Heart left ventricle (tissue), 16 donors: Measurements from ENCODE around the gene HAUS7. TPM values are rescaled to one million over a fixed set of nuclear protein-coding genes. Genes with fewer than 3 reads are reported as not detected.
A peak's percentile ranks its signal among the peaks of the same experiment; 100 is the strongest.

Source experiments
- ATAC-seq, 4 donors: fragments of 200-7000 bp; cut with Tn5 transposase; one replicate each; pipeline ENCODE4 v1.9.1; 2020 to 2022; ENCODE audit warnings: moderate library complexity in 4 of 4, mild to moderate bottlenecking in 3 of 4, moderate number of reproducible peaks in 1 of 4
- DNase-seq, 5 donors: peaks; one replicate each; pipeline ENCODE4 v3.0.0-alpha.2; 2020
- H3K27ac ChIP-seq, 12 donors: fragments of 200-600 bp; sonication (generic) in 4 of 12; one replicate each; pipeline versions ENCODE4 v1.5.0 to v1.8.0; 2016 to 2022; ENCODE audit warnings: mild to moderate bottlenecking in 2 of 12
- H3K27me3 ChIP-seq, 9 donors: fragments of 200-600 bp; sonication (generic) in 2 of 9; one replicate each; pipeline versions ENCODE4 v1.5.1 to v1.8.0; 2016 to 2022; ENCODE audit warnings: mild to moderate bottlenecking in 3 of 9
- H3K36me3 ChIP-seq, 9 donors: fragments of 200-600 bp; sonication (generic) in 2 of 9; one replicate each; pipeline versions ENCODE4 v1.5.0 to v1.8.0; 2018 to 2022; ENCODE audit warnings: mild to moderate bottlenecking in 2 of 9
- H3K4me1 ChIP-seq, 12 donors: fragments of 200-600 bp; sonication (generic) in 4 of 12; one replicate each; pipeline versions ENCODE4 v1.5.0 to v1.8.0; 2016 to 2022; ENCODE audit warnings: mild to moderate bottlenecking in 3 of 12
- H3K4me3 ChIP-seq, 12 donors: fragments of 200-600 bp; sonication (generic) in 4 of 12; one replicate each; pipeline versions ENCODE4 v1.5.0 to v1.8.0; 2017 to 2022; ENCODE audit warnings: mild to moderate bottlenecking in 9 of 12, moderate library complexity in 4 of 12
- H3K9me3 ChIP-seq, 12 donors: fragments of 200-600 bp; sonication (generic) in 4 of 12; one replicate each; pipeline versions ENCODE4 v1.5.0 to v1.8.0; 2016 to 2022; ENCODE audit warnings: mild to moderate bottlenecking in 1 of 12
- POLR2A ChIP-seq, 2 donors: fragments of 450-650 bp; IDR thresholded peaks; one replicate each; pipeline ENCODE4 v1.6.1; 2017; ENCODE audit warnings: antibody characterized with exemption in 2 of 2, mild to moderate bottlenecking in 2 of 2, moderate library complexity in 2 of 2
- WGBS, 4 donors: extraction: QIAGEN DNeasy Blood & Tissue Kit in 2 of 4; methylation state at CpG; one replicate each; pipeline versions ENCODE4 v1.1.5 to v1.1.7; 2013 to 2018; 5-methylcytosine and 5-hydroxymethylcytosine counted together
- intact Hi-C, 10 donors: fragments of 100-400 bp; cut with DNase I; formaldehyde crosslinking; loops; one replicate each; pipeline versions ENCODE4 v1.11.1 to v1.14.2; 2022
- polyA plus RNA-seq, 2 donors: library from polyadenylated mRNA; stranded (reverse); fragments of 200-250 nt; gene quantifications; one replicate each; pipeline ENCODE4 v1.2.3, GENCODE V29; 2013
- total RNA-seq, 9 donors: library from RNA; depleted of rRNA in 2 of 9; stranded (reverse); fragments of >200 nt in 2 of 9; fragmentation: NEBNext Ultra II Directional in 3 of 9; extraction: Animal tissue kit (Norgen Biotek cat#: 25700) in 3 of 9; gene quantifications; one replicate each; pipeline versions ENCODE4 v1.1.0 to v1.2.4, GENCODE V29; 2016 to 2023
- TF ChIP-seq, protein P1 (sequence below), 12 donors: fragments of 200-600 bp; sonication (generic) in 4 of 12; IDR thresholded peaks; one replicate each; pipeline versions ENCODE4 v1.5.0 to v1.8.0; 2018 to 2022; ENCODE audit warnings: antibody characterized with exemption in 12 of 12, mild to moderate bottlenecking in 5 of 12
- donor health status: ischemic (EF 13 %, LVEDD 7.1; RV severe dilation, severe dysfunction).
- donor health status: healthy with polysubstance abuse.
- donor health status: DM: no; HTN: yes; CAD: no.
- donor health status: DM: no; HTN: no; CAD: no.
- donor health status: ischemic (EF 25% LVEDD 6.9; RV normal size, moderate dysfunction).
- donor health status: ischemic (EF 25% LVEDD 5.7; RV mildly dilated, moderate dysfunction).
- donor health status: healthy.
- donor health status: DM: yes; HTN: yes; CAD: no.
- donor health status: ischemic (EF 35%, LVEDD 5.7; RV mildly dilated, moderate dysfunction).
- donor health status: nonischemic (EF 11% LVEDD 7.7; RV severe dilation, severe dysfunction).
- donor health status: DM: yes; HTN: yes; CAD: no.
- donor health status: PGD.
- donor health status: ischemic (EF 29% LVEDD 5.4; RV normal size, mild dysfunction).
- donor health status: nonischemic (EF 23%, LVEDD 6.1; RV moderate dilation, normal function).

HAUS7 gene
- total and polyA plus RNA-seq, 11 donors = 15.3 to 28.2 (median 20.2) TPM

DNA sequence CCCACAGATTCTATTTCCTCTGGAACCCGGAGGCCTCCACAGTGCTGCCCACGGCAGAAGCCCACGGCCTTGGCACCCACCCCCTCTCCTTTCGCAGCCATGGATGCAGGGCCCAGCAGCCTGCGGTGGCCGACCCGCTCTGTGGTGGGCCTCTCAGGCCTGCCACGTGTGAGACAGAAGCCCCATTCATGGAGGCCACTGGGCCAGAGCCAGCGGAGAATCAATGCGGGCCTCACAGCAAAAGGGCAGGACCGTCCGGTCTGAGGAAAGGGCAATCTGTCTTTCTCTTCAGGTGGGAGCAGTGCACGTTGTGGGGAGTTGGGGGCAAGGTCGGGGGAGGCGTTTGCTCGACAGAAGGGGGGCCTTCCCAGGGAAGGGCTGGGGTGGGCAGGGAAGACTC is 8.4 kb upstream of the HAUS7 start:
- no peak for TF ChIP-seq POLR2A (IDR thresholded peaks at IDR 0.05)
- TF ChIP-seq, protein P1, sequence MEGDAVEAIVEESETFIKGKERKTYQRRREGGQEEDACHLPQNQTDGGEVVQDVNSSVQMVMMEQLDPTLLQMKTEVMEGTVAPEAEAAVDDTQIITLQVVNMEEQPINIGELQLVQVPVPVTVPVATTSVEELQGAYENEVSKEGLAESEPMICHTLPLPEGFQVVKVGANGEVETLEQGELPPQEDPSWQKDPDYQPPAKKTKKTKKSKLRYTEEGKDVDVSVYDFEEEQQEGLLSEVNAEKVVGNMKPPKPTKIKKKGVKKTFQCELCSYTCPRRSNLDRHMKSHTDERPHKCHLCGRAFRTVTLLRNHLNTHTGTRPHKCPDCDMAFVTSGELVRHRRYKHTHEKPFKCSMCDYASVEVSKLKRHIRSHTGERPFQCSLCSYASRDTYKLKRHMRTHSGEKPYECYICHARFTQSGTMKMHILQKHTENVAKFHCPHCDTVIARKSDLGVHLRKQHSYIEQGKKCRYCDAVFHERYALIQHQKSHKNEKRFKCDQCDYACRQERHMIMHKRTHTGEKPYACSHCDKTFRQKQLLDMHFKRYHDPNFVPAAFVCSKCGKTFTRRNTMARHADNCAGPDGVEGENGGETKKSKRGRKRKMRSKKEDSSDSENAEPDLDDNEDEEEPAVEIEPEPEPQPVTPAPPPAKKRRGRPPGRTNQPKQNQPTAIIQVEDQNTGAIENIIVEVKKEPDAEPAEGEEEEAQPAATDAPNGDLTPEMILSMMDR (IDR thresholded peaks at IDR 0.05) = no peak
- intact Hi-C loops = no loop called here
- no peak for ATAC-seq
- H3K9me3 ChIP-seq = no peaks in the 10 kb centered on the region
- WGBS, 4 donors = 83 to 94% (median 92%) methylated on average over 6 to 16 of the region's 16 CpGs
- H3K27me3 ChIP-seq = peaks cover 0 to 2% (median 0%) of the 10 kb centered on the region in 9 donors
- H3K4me3 ChIP-seq = no peak overlapping the region
- no peaks in the 10 kb centered on the region for H3K36me3 ChIP-seq
- peak overlapping the region in 1 of 12 donors; percentile 90 for H3K27ac ChIP-seq
- no peak for DNase-seq
- peaks cover 0 to 32% (median 5%) of the 10 kb centered on the region in 12 donors for H3K4me1 ChIP-seq

DNA sequence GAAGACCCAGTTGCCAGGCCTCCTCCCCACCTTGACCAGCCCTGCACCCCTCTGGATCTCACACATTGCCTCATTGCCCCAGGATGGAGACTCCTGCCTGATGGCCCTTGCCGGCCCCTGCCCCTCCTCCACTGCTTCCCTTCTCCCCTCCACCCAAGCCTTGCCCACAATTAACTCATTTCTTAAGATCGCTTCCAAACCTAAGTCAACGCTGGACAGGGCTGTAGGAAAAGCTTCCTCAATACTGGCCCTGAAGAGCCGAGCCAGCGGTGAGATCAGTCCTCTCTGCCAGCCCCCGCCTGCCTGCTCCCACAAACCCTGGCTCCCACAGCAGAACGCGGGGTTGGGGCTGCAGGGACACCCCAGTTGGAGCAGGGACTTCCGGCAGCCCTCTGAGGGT is 7.5 kb upstream of the HAUS7 start:
- ATAC-seq (peak in 3 of 4 donors; percentile 30 to 63 (median 60)), DNase-seq (peak in 2 of 5 donors; percentile 47 to 49)

DNA sequence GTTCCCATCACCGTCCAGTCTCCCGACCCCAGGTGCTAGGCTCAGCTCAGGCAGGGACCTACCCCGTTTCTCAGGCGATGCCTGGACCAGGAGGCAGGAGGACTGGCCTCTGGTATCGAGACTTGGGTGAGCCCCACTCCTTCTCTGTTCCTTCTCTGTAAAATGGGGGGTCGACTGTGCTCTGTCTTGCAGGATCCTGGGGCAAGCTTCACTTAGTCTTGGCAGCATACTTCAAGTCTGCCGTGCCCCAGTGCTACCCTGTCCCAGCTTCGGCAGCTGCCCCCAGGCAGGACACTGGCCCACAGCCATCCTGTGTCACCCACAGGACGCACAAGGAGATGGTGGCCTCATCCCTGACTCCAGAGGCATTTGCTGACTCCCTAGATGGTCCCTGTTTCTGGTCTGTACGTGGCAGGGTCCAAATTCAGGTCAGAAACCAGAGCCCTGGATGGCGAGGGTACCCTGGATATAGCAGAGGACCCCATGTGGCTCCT is 7.0 kb upstream of the HAUS7 start:
- 56 to 86% (median 74%) methylated on average over 1 to 11 of the region's 11 CpGs for WGBS, 4 donors
- DNase-seq = no peak
- TF ChIP-seq, protein P1 (IDR thresholded peaks at IDR 0.05) = no peak
- TF ChIP-seq POLR2A (IDR thresholded peaks at IDR 0.05) = no peak
- ATAC-seq = no peak
- Histone ChIP-seq H3K27ac (peak overlapping the region in 11 of 12 donors; percentile 7 to 90 (median 67)), H3K4me3 (no peak overlapping the region), H3K36me3 (no peaks in the 10 kb centered on the region), H3K4me1 (peaks cover 0 to 32% (median 5%) of the 10 kb centered on the region in 12 donors), H3K27me3 (peaks cover 0 to 2% (median 0%) of the 10 kb centered on the region in 9 donors), H3K9me3 (no peaks in the 10 kb centered on the region)
- intact Hi-C loops = no loop called here

More for the DNA sequence above, 7.5 kb upstream of the HAUS7 start:
- Histone ChIP-seq H3K27me3 (peaks cover 0 to 2% (median 0%) of the 10 kb centered on the region in 9 donors), H3K4me1 (peaks cover 0 to 32% (median 5%) of the 10 kb centered on the region in 12 donors), H3K9me3 (no peaks in the 10 kb centered on the region), H3K4me3 (no peak overlapping the region), H3K36me3 (no peaks in the 10 kb centered on the region), H3K27ac (peak overlapping the region in 9 of 12 donors; percentile 7 to 90 (median 71))
- intact Hi-C loops = no loop called here
- 78 to 84% (median 81%) methylated on average over 9 of the region's 9 CpGs for WGBS, 4 donors
- TF ChIP-seq, protein P1 (IDR thresholded peaks at IDR 0.05) = no peak
- no peak for TF ChIP-seq POLR2A (IDR thresholded peaks at IDR 0.05)

DNA sequence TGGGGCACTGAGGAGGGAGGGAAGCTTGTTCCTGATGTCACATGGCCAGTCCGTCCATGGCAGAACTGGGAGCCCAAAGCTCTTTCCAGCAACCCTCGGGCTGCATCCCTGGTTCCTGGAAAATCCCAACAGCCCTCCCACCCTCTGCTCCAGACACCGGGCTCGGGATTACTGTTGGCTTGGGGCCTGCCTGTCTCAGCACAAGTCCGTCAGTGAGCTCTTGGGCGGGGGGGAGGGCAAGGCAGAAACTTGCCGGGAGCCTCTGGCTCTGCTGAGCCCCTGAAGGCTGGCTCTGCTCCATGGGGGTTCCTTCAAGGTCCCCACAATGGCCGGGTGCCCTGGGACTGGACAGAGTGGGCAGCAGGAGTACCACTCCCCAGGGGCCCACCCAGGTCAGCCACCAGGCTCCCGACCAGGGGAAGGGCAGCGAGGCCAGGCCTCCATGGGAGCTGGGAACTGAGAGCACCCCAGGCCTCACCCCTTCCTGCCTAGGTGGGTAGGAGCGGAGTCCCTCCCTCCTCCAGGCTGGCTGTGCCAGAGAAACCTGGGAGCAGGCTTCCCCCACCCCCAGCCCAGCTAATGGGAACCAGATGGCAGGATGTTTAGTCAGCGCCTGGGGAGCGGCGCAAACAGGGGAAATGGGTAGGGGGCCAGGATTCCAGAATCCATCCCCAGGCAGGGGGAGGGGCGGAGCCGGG is 6.4 kb upstream of the HAUS7 start:
- H3K4me3 ChIP-seq = no peak overlapping the region
- no peaks in the 10 kb centered on the region for H3K9me3 ChIP-seq
- ATAC-seq = peak; percentile 29 to 72 (median 51)
- peak; percentile 58 to 74 (median 70) for DNase-seq
- H3K27ac ChIP-seq = peak overlapping the region in 11 of 12 donors; percentile 7 to 90 (median 70)
- peaks cover 0 to 32% (median 5%) of the 10 kb centered on the region in 12 donors for H3K4me1 ChIP-seq
- intact Hi-C loops = no loop called here
- WGBS, 4 donors = 41 to 75% (median 60%) methylated on average over 5 to 16 of the region's 16 CpGs
- TF ChIP-seq, protein P1 (IDR thresholded peaks at IDR 0.05) = no peak
- TF ChIP-seq POLR2A (IDR thresholded peaks at IDR 0.05) = no peak
- H3K36me3 ChIP-seq = no peaks in the 10 kb centered on the region
- H3K27me3 ChIP-seq = peaks cover 0 to 2% (median 0%) of the 10 kb centered on the region in 9 donors
